ENCODE results near the gene RNF31.
"Not testable (repeated sequence)": the region's sequence is repeated elsewhere in the genome, so short reads cannot be mapped to it uniquely, and the experiment has no call there.

The RNF31 gene

GRCh38 chr14:24146978-24147760 is at the start of gene RNF31:
Gene RNF31, plus strand, starts transcription at chr14:24147498. Its CDS starts 201 bp downstream, at chr14:24147699.
- DNase-seq = peak; percentile 98

GRCh38 chr14:24098229-24098926 is 48.9 kb upstream of the RNF31 start:
- no peak for DNase-seq

GRCh38 chr14:24098927-24099813 is 48.1 kb upstream of the RNF31 start:
- DNase-seq = no peak

- DNase-seq = no peak
Measured at GRCh38 chr14:24100197-24100981, 46.9 kb upstream of the RNF31 start.

- DNase-seq = no peak
Measured at GRCh38 chr14:24100982-24101494, 46.3 kb upstream of the RNF31 start.

GRCh38 chr14:24102357-24103048 is 44.8 kb upstream of the RNF31 start:
- DNase-seq = no peak

- DNase-seq = no peak
Measured at GRCh38 chr14:24103451-24103850, 43.8 kb upstream of the RNF31 start.

GRCh38 chr14:24105609-24106239 is 41.6 kb upstream of the RNF31 start:
- not testable (repeated sequence) for DNase-seq

GRCh38 chr14:24106672-24107271 is 40.5 kb upstream of the RNF31 start:
- DNase-seq = no peak

- DNase-seq = no peak
Measured at GRCh38 chr14:24108336-24108874, 38.9 kb upstream of the RNF31 start.

- no peak for DNase-seq
Measured at GRCh38 chr14:24110060-24110459, 37.2 kb upstream of the RNF31 start.

GRCh38 chr14:24110523-24110922 is 36.8 kb upstream of the RNF31 start:
- no peak for DNase-seq

- DNase-seq = peak; percentile 50
Measured at GRCh38 chr14:24113379-24113800, 33.9 kb upstream of the RNF31 start.

- peak; percentile 98 for DNase-seq
Measured at GRCh38 chr14:24113801-24114531, 33.3 kb upstream of the RNF31 start.

- DNase-seq = peak; percentile 100
Measured at GRCh38 chr14:24114532-24115421, 32.5 kb upstream of the RNF31 start, which contains the start of the genes DCAF11 and NRL. Gene DCAF11, plus strand, starts transcription at chr14:24114777. Its CDS starts 818 bp downstream, at chr14:24115595. Gene NRL, minus strand, starts transcription at chr14:24114949. Its CDS starts 32,101 bp downstream, at chr14:24082848.

- DNase-seq = no peak
Measured at GRCh38 chr14:24115422-24116127, 31.7 kb upstream of the RNF31 start.

- DNase-seq = no peak
Measured at GRCh38 chr14:24116128-24116814, 31.0 kb upstream of the RNF31 start.
